ENCODE measurements around the gene FAM216B.
"Not testable (repeated sequence)": the region's sequence is repeated elsewhere in the genome, so short reads cannot be mapped to it uniquely, and the experiment has no call there.

The FAM216B gene

GRCh38 chr13:42780044-42780443 is 1.3 kb upstream of the FAM216B start:
- no peak for DNase-seq (ENCODE audit: low read depth in 2 of 2)

- no peak for DNase-seq (ENCODE audit: low read depth in 2 of 2)
Measured at GRCh38 chr13:42786715-42787114, 5.3 kb downstream of the FAM216B start.

GRCh38 chr13:42788601-42789000 is 7.2 kb downstream of the FAM216B start:
- no peak for DNase-seq (ENCODE audit: low read depth in 2 of 2)

GRCh38 chr13:42792154-42792553 is 10.8 kb downstream of the FAM216B start:
- no peak for DNase-seq (ENCODE audit: low read depth in 2 of 2)

GRCh38 chr13:42794577-42795275 is 13.3 kb downstream of the FAM216B start:
- DNase-seq (ENCODE audit: low read depth in 2 of 2), result no peak

- DNase-seq (ENCODE audit: low read depth in 2 of 2), result no peak
Measured at GRCh38 chr13:42795666-42796065, 14.3 kb downstream of the FAM216B start.

GRCh38 chr13:42796747-42797356 is 15.5 kb downstream of the FAM216B start:
- DNase-seq (ENCODE audit: low read depth in 2 of 2), result no peak

GRCh38 chr13:42798118-42798517 is 16.7 kb downstream of the FAM216B start:
- DNase-seq (ENCODE audit: low read depth in 2 of 2), result no peak

GRCh38 chr13:42800109-42800643 is 18.8 kb downstream of the FAM216B start:
- DNase-seq (ENCODE audit: low read depth in 2 of 2), result no peak

GRCh38 chr13:42803563-42804204 is 22.3 kb downstream of the FAM216B start:
- no peak for DNase-seq (ENCODE audit: low read depth in 2 of 2)

GRCh38 chr13:42804244-42804874 is 23.0 kb downstream of the FAM216B start:
- DNase-seq (ENCODE audit: low read depth in 2 of 2), result no peak

GRCh38 chr13:42807241-42807640 is 25.9 kb downstream of the FAM216B start:
- DNase-seq (ENCODE audit: low read depth in 2 of 2), result no peak

GRCh38 chr13:42807866-42808265 is 26.5 kb downstream of the FAM216B start:
- DNase-seq (ENCODE audit: low read depth in 2 of 2), result no peak

GRCh38 chr13:42808341-42808940 is 27.1 kb downstream of the FAM216B start:
- no peak for DNase-seq (ENCODE audit: low read depth in 2 of 2)

- no peak for DNase-seq (ENCODE audit: low read depth in 2 of 2)
Measured at GRCh38 chr13:42812316-42812715, 30.9 kb downstream of the FAM216B start.

GRCh38 chr13:42814868-42815267 is 33.5 kb downstream of the FAM216B start:
- DNase-seq (ENCODE audit: low read depth in 2 of 2), result no peak

- DNase-seq (ENCODE audit: low read depth in 2 of 2), result no peak
Measured at GRCh38 chr13:42815681-42816080, 34.3 kb downstream of the FAM216B start.

GRCh38 chr13:42816538-42816937 is 35.2 kb downstream of the FAM216B start:
- no peak for DNase-seq (ENCODE audit: low read depth in 2 of 2)

- not testable (repeated sequence) for DNase-seq (ENCODE audit: low read depth in 2 of 2)
Measured at GRCh38 chr13:42819687-42820086, 38.3 kb downstream of the FAM216B start.

GRCh38 chr13:42820451-42820850 is 39.1 kb downstream of the FAM216B start:
- no peak for DNase-seq (ENCODE audit: low read depth in 2 of 2)

- no peak for DNase-seq (ENCODE audit: low read depth in 2 of 2)
Measured at GRCh38 chr13:42821437-42821836, 40.1 kb downstream of the FAM216B start.
